Ecto neural progenitor cell (in vitro differentiated cells): ENCODE measurements around the gene CRLF1.

Source experiments
- DNase-seq: peaks from one replicate; pipeline ENCODE4 v3.0.0-alpha.2; 2018; ENCODE audit warnings: low spot score

Gene CRLF1

DNA sequence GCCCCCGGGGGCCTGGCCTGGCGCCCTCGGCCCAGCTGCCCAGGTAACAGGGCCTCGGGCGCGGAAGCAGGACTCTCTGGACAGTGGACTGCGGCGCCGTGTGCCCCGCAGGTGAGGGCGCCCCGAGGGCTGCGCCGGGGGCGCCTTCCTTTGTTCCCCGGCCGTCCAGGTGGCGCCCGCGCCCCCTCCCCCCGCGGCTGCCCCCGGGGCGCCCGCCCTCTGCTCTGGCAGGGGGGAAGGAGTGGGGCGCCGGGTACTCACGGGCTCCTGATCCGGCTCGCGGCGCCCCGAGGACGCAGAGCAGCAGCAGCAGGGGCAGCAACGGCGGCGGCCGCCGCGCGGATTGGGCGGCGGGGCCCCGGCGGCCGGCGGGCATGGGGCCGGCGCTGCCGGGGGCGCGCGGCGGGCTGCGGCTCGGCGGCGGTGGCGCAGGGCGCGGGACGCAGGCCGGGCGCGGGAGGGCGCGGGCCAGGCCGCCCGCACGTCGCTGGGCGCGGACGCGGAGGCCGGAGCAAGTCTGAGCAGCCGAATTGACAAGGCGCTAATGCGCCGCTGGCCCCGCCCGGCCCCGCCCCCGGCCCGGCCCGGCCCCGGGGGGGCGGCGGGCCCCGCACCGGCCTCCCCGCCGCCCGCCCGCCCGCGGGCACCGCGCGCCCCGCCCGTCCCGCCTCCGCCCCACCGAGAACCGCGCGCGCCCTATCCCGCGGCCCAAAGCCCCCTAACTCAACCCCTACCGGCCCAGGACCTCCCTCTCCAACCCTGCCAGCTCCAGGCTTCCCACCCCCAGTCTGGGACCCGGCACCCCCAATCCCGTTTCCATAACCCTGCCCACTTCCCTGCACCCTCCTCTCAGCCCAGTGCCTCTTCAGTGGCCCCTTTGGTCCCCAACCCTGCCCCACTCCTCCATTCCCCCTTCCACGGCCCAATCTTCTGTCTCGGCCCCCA, at the start of gene CRLF1:
CRLF1 (minus strand) TSS at position 519 of the 945 bp plus-strand sequence; CDS start at position 376, 143 bp downstream.
- peak; percentile 49 for DNase-seq

- DNase-seq: no peak
Observed at GRCh38 chr19:18655173-18655844, 48.7 kb upstream of the CRLF1 start.

GRCh38 chr19:18654469-18654868, 47.9 kb upstream of the CRLF1 start:
- no peak for DNase-seq

GRCh38 chr19:18653853-18654252, 47.3 kb upstream of the CRLF1 start:
- DNase-seq: no peak

DNA sequence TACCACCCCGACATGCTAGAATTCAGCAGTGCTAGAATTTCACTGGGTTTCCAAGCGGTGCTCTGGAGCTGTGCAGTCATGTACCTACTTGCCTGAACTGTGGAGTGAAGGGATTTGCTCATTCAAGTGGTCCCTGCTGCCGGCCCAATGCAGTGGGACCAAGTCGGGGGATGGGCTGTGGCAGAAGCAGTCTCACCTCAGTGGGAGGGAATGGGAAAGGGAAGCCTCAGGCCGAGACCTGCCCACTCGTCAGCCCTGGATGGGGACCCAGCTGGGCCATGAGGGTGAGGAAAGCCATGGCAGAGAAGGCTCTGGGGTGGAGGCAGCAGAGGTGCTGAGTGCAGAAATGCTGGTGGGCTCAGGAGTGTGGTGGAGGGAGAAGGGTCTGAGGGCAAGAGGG, 45.1 kb upstream of the CRLF1 start:
- DNase-seq: no peak

GRCh38 chr19:18651300-18651699, 44.7 kb upstream of the CRLF1 start:
- no peak for DNase-seq

DNA sequence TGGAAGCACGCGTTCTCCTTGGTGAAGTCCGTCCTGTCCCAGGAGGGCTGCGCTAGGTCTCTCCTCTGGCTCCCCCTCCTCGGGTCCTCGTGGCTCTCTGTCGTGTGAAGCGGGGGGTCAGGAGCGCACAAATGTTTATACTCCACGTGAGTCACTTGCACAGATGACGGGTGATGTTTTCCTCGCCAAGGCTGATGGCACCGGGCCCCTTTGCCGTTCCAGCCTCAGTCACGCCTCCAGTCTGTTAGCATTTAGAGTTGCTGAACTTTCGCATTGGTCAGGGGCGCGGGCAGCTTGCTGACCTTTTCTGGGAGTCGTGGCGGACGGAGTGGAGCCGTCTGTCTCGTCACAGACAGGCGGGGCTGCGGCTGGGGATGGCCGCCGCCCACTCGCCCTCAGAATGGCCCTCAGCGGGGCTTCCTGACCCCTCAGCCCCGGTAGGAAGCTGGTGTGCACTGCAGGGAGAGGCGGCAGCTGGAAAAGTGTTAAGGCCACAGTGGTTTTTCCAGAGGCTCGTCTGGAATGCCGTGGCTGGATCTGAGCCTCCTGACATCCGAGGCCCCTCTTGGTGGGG, 44.0 kb upstream of the CRLF1 start:
- no peak for DNase-seq

DNA sequence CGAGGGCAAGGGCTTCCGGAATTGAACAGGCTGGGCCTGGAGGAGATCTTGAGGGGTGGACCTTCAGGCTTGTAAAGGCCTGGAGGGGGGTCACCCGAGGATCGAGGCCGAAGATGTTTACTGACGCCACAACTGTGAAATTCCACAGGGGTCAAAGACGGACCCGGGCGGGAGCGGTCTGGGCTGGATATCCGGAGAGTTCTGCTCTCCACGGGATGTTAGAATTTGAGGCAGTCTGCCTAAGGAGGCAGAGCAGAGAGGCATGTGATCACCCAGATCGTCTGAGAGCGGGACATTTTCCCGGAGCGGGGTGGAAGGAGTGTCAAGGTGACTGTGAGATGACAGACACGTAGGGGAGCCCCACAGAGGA, 43.4 kb upstream of the CRLF1 start:
- DNase-seq: no peak

DNA sequence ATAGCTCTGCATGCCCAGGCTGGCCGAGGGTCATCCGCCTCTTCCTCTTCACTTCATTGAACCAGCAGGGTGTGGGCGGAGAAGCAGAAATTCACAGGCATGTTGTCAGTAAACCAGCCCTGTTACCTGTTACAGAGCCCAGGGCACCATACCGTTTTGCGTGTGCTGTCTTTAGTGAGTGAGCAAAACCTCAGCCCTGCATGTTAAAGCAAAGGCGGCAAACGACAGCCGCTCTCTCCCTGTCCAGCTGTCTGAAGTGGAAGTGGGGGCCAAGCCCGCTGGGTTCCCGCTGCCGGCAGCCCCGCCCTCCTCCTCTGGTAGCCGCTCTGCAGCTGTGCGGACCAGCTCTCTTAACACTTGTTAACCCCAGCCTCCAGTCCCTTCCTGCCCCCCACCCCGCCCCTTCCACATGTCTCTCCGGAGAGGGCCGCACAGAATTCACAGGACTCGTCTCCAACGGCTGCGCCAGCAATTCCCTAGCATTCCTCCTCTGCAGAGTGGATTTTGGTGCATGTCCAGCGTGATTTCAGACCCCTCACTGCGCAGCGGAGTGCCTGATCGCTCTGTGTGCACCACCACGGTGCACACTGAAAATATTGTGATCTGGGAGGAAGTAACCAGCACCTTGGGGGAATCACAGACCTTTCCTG, 42.9 kb upstream of the CRLF1 start:
- peak; percentile 69 for DNase-seq

GRCh38 chr19:18648973-18649315, 42.3 kb upstream of the CRLF1 start:
- no peak for DNase-seq

DNA sequence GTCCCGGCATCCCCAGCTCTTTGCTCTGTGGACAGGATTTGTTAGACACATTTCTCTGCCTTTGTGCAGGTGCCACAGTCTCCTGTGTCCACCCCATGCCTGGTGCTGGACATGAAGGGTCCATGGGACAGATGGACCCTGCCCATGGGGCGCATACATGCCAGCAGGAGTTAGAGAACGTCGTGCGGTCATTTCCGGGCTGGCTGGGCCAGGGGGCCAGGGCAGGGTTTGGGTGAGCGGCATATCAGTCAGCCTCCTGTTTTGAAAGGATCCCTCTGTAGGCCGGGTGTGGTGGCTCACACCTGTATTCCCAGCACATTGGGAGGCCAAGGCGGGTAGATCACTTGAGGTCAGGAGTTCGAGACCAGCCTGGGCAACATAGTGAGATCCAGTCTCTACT, 41.2 kb upstream of the CRLF1 start:
- DNase-seq: no peak

GRCh38 chr19:18647371-18647767, 40.8 kb upstream of the CRLF1 start:
- no peak for DNase-seq

DNA sequence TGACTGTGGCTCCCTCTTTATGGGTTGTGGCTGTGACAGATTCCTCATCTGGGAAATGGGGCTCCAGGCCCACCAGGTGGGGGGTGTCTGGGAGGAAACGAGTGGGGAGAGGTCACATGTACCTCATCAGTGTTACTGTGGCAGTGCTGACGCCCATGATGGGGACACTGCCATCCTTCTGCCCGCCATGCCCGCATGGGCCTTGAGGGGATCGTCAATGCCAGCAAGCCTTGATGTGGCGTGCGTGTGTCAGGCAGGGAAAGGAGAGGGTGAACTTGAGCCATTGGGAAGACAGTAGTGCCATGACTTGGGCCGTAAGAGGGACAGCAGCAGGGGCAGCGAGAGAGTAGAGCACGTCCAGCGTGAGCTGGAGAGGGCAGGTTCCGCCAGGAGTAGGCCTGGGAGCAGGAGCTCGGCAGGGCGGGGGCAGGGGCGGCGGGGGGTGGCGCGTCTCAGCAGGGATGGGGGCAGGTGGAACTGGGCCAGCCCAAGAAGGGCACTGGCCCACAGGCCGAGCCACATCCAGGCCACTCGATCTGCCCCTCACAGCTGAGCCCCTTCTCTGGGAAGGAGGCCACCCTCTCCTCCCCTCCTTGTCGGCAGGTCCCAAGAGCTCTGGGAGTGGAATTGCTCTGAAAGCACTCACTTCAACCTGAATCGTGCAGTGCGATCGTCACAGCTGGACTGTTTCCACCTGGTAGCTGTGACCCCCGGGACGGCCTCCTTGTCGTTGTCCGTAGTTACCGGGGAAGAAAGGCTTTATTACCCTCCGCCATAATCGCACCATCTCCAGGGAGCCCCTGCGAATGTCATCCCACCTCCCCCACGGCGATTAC, 40.2 kb upstream of the CRLF1 start:
- no peak for DNase-seq

- DNase-seq: no peak
Observed at GRCh38 chr19:18645035-18645511, 38.5 kb upstream of the CRLF1 start.

GRCh38 chr19:18644196-18645034, 37.8 kb upstream of the CRLF1 start:
- DNase-seq: no peak

DNA sequence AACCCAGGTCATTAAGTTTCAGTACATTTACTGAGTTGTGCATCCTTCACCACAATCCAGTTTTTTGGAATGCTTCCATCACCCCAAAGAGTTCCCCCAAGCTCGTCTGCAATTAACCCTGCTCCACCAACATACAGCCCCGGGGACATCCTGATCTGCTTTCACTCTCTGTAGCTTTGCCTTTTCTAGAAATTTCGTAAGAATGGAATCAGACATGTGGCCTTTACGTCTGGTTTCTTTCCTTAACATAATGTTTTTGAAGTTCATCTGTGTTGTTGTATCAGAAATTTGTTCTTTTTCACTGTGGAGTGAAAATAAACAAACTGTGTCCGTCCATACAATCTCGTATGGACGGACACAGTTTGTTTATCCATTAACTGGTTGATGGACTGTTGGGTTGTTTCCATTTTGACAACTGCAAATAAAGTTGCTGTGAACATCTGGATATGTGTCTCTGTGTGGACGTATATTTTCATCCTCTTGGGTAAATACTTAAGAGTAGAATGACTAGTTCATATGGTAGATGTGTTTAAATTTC, 33.2 kb upstream of the CRLF1 start:
- no peak for DNase-seq

- DNase-seq: no peak
Observed at GRCh38 chr19:18637673-18638630, 31.4 kb upstream of the CRLF1 start.

- DNase-seq: no peak
Observed at GRCh38 chr19:18636969-18637629, 30.5 kb upstream of the CRLF1 start, which contains the start of gene KLHL26. Gene KLHL26 (plus strand): TSS chr19:18637028. CDS start chr19:18637055, 27 bp downstream.
